Airway epithelial cell (primary cell): ENCODE data around the gene OR51I2. TPM values are rescaled to one million over a fixed set of nuclear protein-coding genes. Genes with fewer than 3 reads are reported as not detected.

Source experiments
- total RNA-seq: library from RNA; depleted of rRNA; stranded (reverse); fragments of >200 nt; gene quantifications from 2 replicates; pipeline ENCODE4 v1.2.3, GENCODE V29; 2015

OR51I2 gene
- total RNA-seq: not detected in 2 replicates

DNA sequence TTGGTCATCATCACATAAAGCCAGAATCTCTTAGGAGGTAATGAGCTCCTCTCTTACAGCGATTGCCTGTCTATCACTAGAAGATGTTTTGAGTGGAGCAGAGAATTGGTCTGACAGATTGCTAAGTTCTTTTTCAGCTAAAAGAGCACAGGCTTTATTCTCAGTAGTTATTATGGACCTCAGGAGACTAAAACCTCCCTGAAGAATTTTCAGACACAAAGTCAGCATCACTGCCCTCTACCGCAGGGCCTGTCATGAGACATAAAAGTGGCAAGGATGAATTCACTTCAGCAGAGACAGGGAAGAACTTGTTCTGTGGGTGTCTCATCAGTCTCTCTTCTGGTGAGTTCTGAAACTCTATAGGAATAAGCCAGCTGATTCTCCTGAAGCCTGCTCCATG is at the start of gene OR51I2:
Gene OR51I2, plus strand, starts transcription at position 301 of the 400 bp plus-strand sequence. CDS start 4,166 bp downstream, outside the sequence.

GRCh38 chr11:5421811-5422210 is 27.3 kb upstream of the OR51I2 start, which contains the start of gene OR51Q1:
Gene OR51Q1 (plus strand): TSS chr11:5422111. CDS start chr11:5422201, 90 bp downstream.

DNA sequence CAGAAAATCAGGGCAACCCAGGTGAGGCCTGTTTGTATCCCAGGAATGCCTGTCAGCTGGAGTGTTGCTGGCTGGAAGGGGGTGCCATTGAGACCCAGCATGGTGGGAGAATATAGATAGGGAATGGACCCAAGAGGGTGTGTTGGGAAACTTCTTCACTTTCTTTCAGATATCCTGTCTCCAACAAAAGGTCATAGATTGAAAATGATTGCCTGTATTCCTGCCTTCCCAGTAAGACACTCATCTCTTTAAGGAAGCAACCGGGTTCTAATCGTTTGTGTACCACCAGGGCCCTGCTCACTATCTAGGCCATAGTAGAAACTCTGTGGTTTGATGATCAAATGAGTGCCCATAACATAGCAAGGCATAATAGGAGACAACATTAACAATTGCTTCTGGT is 7.7 kb upstream of the OR51I2 start, which contains the start of gene OR51I1:
Gene OR51I1, minus strand, starts transcription at position 101 of the 400 bp plus-strand sequence. Its CDS starts 0 bp downstream, at position 101.

DNA sequence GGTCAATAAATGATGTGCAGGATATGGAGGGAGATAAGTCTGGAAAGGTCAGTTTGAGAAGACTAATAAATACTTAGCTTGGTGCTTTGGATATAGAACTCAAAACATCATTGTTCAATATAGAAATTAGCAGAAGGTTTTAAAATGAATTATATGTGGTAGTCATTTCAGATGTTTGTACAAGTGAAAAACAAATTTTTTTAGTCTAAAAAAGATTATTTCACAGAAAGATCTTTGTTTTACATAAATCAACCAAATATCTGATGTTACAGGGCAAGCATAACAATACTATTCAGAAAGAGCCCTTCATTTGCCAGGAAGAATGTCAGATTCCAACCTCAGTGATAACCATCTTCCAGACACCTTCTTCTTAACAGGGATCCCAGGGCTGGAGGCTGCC is 39.3 kb downstream of the OR51I2 start, which contains the start of gene OR52D1:
Gene OR52D1, plus strand, starts transcription at position 301 of the 400 bp plus-strand sequence. Its CDS starts 22 bp downstream, at position 323.

Other genes with a start within 250 kb of the OR51I2 start
- gene OR51V1, start 248.6 kb upstream of the OR51I2 start, total RNA-seq: not detected in 2 replicates
- gene HBB, start 222.3 kb upstream of the OR51I2 start, total RNA-seq: not detected in 2 replicates
- gene HBD, start 214.8 kb upstream of the OR51I2 start, total RNA-seq: not detected in 2 replicates
- gene HBG1, start 199.5 kb upstream of the OR51I2 start, total RNA-seq: not detected in 2 replicates
- gene HBG2, start 194.5 kb upstream of the OR51I2 start, total RNA-seq: not detected in 2 replicates
- gene HBE1, start 179.4 kb upstream of the OR51I2 start, total RNA-seq: not detected in 2 replicates
- gene OR51B4, start 147.4 kb upstream of the OR51I2 start, total RNA-seq: not detected in 2 replicates
- not detected in 2 replicates for gene OR51B2, start 125.0 kb upstream of the OR51I2 start, total RNA-seq
- not detected in 2 replicates for gene OR51B5, start 105.8 kb upstream of the OR51I2 start, total RNA-seq
- not detected in 2 replicates for gene OR51B6, start 97.8 kb upstream of the OR51I2 start, total RNA-seq
- gene OR51M1, start 65.5 kb upstream of the OR51I2 start, total RNA-seq: not detected in 2 replicates
- not detected in 2 replicates for gene OR51Q1, start 27.2 kb upstream of the OR51I2 start, total RNA-seq
- gene OR51I1, start 7.8 kb upstream of the OR51I2 start, total RNA-seq: not detected in 2 replicates
- gene OR52D1, start 39.4 kb downstream of the OR51I2 start, total RNA-seq: not detected in 2 replicates
- not detected in 2 replicates for gene UBQLN3, start 60.6 kb downstream of the OR51I2 start, total RNA-seq
- not detected in 2 replicates for gene UBQLNL, start 67.4 kb downstream of the OR51I2 start, total RNA-seq
- not detected in 2 replicates for gene OR52H1, start 99.2 kb downstream of the OR51I2 start, total RNA-seq
- not detected in 2 replicates for gene OR52B6, start 131.6 kb downstream of the OR51I2 start, total RNA-seq
- 4.7 and 5.5 TPM in 2 replicates for gene TRIM6, start 147.3 kb downstream of the OR51I2 start, total RNA-seq
- gene TRIM34, start 175.7 kb downstream of the OR51I2 start, total RNA-seq: 9.4 and 9.5 TPM in 2 replicates
- 19.5 and 26.6 TPM in 2 replicates for gene TRIM5, start 235.8 kb downstream of the OR51I2 start, total RNA-seq
- gene TRIM22, start 240.5 kb downstream of the OR51I2 start, total RNA-seq: 11.9 and 14.9 TPM in 2 replicates